PFSK-1 (cell line): ENCODE measurements around the gene SPECC1.

Experiments used
- FOXP2 ChIP-seq: optimal IDR thresholded peaks from 2 replicates; pipeline ENCODE3; 2011; ENCODE audit warnings: borderline replicate concordance, control low read depth, inconsistent platforms; ENCODE audit not compliant: insufficient read depth; ENCODE audit errors: extremely low read length, extremely low read depth
- POLR2AphosphoS5 ChIP-seq: IDR thresholded peaks from 2 replicates; pipeline ENCODE4 v1.6.1; 2012; ENCODE audit warnings: low read depth, mild to moderate bottlenecking, control low read depth, low read length, moderate library complexity
- REST ChIP-seq, 2 experiments: IDR thresholded peaks; 2 replicates each; pipeline versions ENCODE4 v1.6.1 to v1.8.0; 2011 to 2012; ENCODE audit warnings: low read depth in 2 of 2, low read length in 2 of 2, control low read depth in 1 of 2, inconsistent platforms in 1 of 2, mild to moderate bottlenecking in 1 of 2, moderate library complexity in 1 of 2; ENCODE audit not compliant: insufficient read depth in 1 of 2
- SIN3A ChIP-seq: IDR thresholded peaks from 2 replicates; pipeline ENCODE4 v1.6.1; 2012; ENCODE audit warnings: mild to moderate bottlenecking, low read length, moderate library complexity, borderline replicate concordance; ENCODE audit not compliant: insufficient read depth
- TAF1 ChIP-seq: IDR thresholded peaks from 2 replicates; pipeline ENCODE4 v1.6.1; 2012; ENCODE audit warnings: low read length, control low read depth, borderline replicate concordance; ENCODE audit not compliant: insufficient read depth

SPECC1 gene

GRCh38 chr17:20210614-20211013 lies 201.5 kb downstream of the SPECC1 start:
- TF ChIP-seq REST (IDR thresholded peaks at IDR 0.05; ENCODE audit: insufficient read depth in 1 of 2, low read depth in 2 of 2, low read length in 2 of 2): no peak

GRCh38 chr17:20211246-20211645 lies 202.1 kb downstream of the SPECC1 start:
- no peak for TF ChIP-seq SIN3A
- no peak for TF ChIP-seq FOXP2
- no peak for TF ChIP-seq POLR2AphosphoS5
- no peak for TF ChIP-seq TAF1
- TF ChIP-seq REST (IDR thresholded peaks at IDR 0.05; ENCODE audit: insufficient read depth in 1 of 2, low read depth in 2 of 2, low read length in 2 of 2): no peak

GRCh38 chr17:20213449-20213848 lies 204.3 kb downstream of the SPECC1 start:
- TF ChIP-seq TAF1: no peak
- TF ChIP-seq FOXP2: no peak
- no peak for TF ChIP-seq POLR2AphosphoS5
- TF ChIP-seq SIN3A: no peak
- TF ChIP-seq REST (IDR thresholded peaks at IDR 0.05; ENCODE audit: insufficient read depth in 1 of 2, low read depth in 2 of 2, low read length in 2 of 2): no peak

GRCh38 chr17:20214794-20215193 lies 205.6 kb downstream of the SPECC1 start:
- no peak for TF ChIP-seq REST (IDR thresholded peaks at IDR 0.05; ENCODE audit: insufficient read depth in 1 of 2, low read depth in 2 of 2, low read length in 2 of 2)
- TF ChIP-seq TAF1: no peak
- no peak for TF ChIP-seq POLR2AphosphoS5
- no peak for TF ChIP-seq SIN3A
- TF ChIP-seq FOXP2: no peak

GRCh38 chr17:20216154-20216815 lies 207.1 kb downstream of the SPECC1 start:
- TF ChIP-seq TAF1 (no peak), REST (IDR thresholded peaks at IDR 0.05; ENCODE audit: insufficient read depth in 1 of 2, low read depth in 2 of 2, low read length in 2 of 2) (no peak), SIN3A (no peak), FOXP2 (no peak), POLR2AphosphoS5 (no peak)
